Transverse colon (tissue), 4 donors: Measurements from ENCODE around the gene NANS. TPM values are rescaled to one million over a fixed set of nuclear protein-coding genes. Genes with fewer than 3 reads are reported as not detected.

Experiments
- DNase-seq: peaks from one replicate; pipeline ENCODE4 v3.0.0-alpha.2; 2019
- H3K27ac ChIP-seq, 4 donors: fragments of 200-600 bp; sonication (generic); 2 replicates each; pipeline ENCODE4 v1.5.1; 2016 to 2018; ENCODE audit warnings: inconsistent platforms in 4 of 4
- H3K27me3 ChIP-seq: fragments of 200-600 bp; sonication (generic); 2 replicates; pipeline ENCODE4 v1.5.1; 2017; ENCODE audit warnings: inconsistent platforms
- H3K36me3 ChIP-seq, 4 donors: fragments of 200-600 bp; sonication (generic); 2 replicates each; pipeline ENCODE4 v1.5.1; 2017 to 2019; ENCODE audit warnings: inconsistent platforms in 4 of 4
- H3K4me1 ChIP-seq, 4 donors: fragments of 200-600 bp; sonication (generic); 2 replicates each; pipeline ENCODE4 v1.5.1; 2017 to 2020; ENCODE audit warnings: inconsistent platforms in 4 of 4
- H3K4me3 ChIP-seq, 4 donors: fragments of 200-600 bp; sonication (generic); 1 replicate in 1 of 4; 2 replicates in 3 of 4; pipeline versions ENCODE4 v1.5.1 to v1.6.1; 2017 to 2019; ENCODE audit warnings: inconsistent platforms in 4 of 4
- H3K9me3 ChIP-seq, 2 donors: fragments of 200-600 bp; sonication (generic); 2 replicates each; pipeline ENCODE4 v1.5.1; 2017 to 2019; ENCODE audit warnings: inconsistent platforms in 2 of 2
- CTCF ChIP-seq, 5 experiments: fragments of 200-600 bp in 3 of 5; fragments of 450-650 bp in 2 of 5; sonication (generic) in 3 of 5; IDR thresholded peaks; 1 replicate in 2 of 5; 2 replicates in 3 of 5; pipeline ENCODE4 v1.5.1; 2016 to 2017; ENCODE audit warnings: antibody characterized with exemption in 5 of 5, inconsistent platforms in 3 of 5, mild to moderate bottlenecking in 2 of 5, moderate library complexity in 1 of 5
- EP300 ChIP-seq: sonication (generic); formaldehyde crosslinking; IDR thresholded peaks from one replicate; pipeline ENCODE4 v1.6.1; 2017; ENCODE audit warnings: antibody characterized with exemption, low read depth
- POLR2A ChIP-seq: fragments of 450-650 bp; IDR thresholded peaks from one replicate; pipeline ENCODE4 v1.6.1; 2016; ENCODE audit warnings: antibody characterized with exemption, mild to moderate bottlenecking, moderate library complexity
- POLR2AphosphoS5 ChIP-seq, 3 donors: sonication (generic); formaldehyde crosslinking; IDR thresholded peaks; one replicate each; pipeline ENCODE4 v1.6.1; 2016; ENCODE audit warnings: antibody characterized with exemption in 3 of 3
- WGBS, 2 donors: methylation state at CpG; one replicate each; pipeline ENCODE4 v1.1.5; 2018; ENCODE audit warnings: low coverage in 1 of 2; 5-methylcytosine and 5-hydroxymethylcytosine counted together
- in situ Hi-C, 4 donors: fragments of 200-750 bp; cut with MboI; loops; one replicate each; pipeline versions ENCODE4 v1.15.0 to v1.15.1; 2017; ENCODE audit warnings: low sequenced_read_pairs in 3 of 4, low pct_ligation_motif_present in 1 of 4, low pct_unique_long_range_greater_than_20kb in 1 of 4
- intact Hi-C: fragments of 100-400 bp; cut with DNase I; formaldehyde crosslinking; loops from one replicate; pipeline ENCODE4 v1.15.1; 2023; ENCODE audit warnings: low total_unique reads
- total RNA-seq, 4 donors: library from RNA; depleted of rRNA; stranded (reverse); fragments of >200 nt; gene quantifications; one replicate each; pipeline ENCODE4 v1.1.0, GENCODE V29; 2016

NANS gene
- total RNA-seq, 4 donors from 2014 or later = 86.6 to 319 (median 269) TPM

DNA sequence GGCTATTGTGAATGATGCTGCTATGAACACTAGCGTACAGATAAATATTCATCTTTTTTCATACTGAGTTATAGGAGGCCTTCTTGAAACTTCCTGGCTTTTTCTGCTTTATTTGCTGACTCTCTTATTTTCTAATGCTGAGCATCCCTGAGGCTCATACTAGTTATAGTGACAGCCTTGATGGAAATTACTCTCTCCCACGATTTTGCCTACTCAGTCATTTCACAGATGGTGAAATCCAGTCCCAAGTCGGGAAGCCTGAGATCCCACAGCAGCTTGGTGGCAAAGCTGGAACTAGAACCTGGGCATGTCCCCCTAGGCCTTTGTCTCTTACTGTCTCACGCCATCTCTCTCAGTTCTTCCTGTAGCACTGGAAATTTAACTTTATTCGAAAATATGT is 22.4 kb downstream of the NANS start:
- TF ChIP-seq POLR2A (no peak), EP300 (no peak), CTCF (IDR thresholded peaks at IDR 0.05) (no peak), POLR2AphosphoS5 (IDR thresholded peaks at IDR 0.05) (no peak)
- no peak for DNase-seq
- H3K27me3 ChIP-seq = no peaks in the 10 kb centered on the region
- peaks cover 0 to 30% (median 8%) of the 10 kb centered on the region in 4 donors for H3K36me3 ChIP-seq
- no peak overlapping the region for H3K4me3 ChIP-seq
- in situ Hi-C loops = loop anchor here (10.0 to 25.0 kb wide), 5 partner anchors 92 to 186 kb away; partner anchors contain the start of genes TBC1D2 (in 2 of the 4) and ANP32B (in 1 of the 4)
- no peaks in the 10 kb centered on the region for H3K9me3 ChIP-seq
- intact Hi-C loops = no loop called here
- WGBS, 2 donors = 75 to 83% methylated on average over 5 of the region's 5 CpGs
- H3K27ac ChIP-seq = no peak overlapping the region
- H3K4me1 ChIP-seq = peaks cover 23 to 69% (median 34%) of the 10 kb centered on the region in 4 donors

- intact Hi-C loops (no loop called here), in situ Hi-C loops (loop anchor here in 2 of 4 donors (25.0 kb wide), 2 partner anchors 93 to 182 kb away; partner anchors contain the start of genes ANP32B (in 1 of the 2) and TBC1D2 (in 1 of the 2))
- 91 to 100% methylated on average over 1 of the region's 1 CpG for WGBS, 2 donors
- peaks cover 10 to 60% (median 21%) of the 10 kb centered on the region in 4 donors for H3K4me1 ChIP-seq
- peak overlapping the region; percentile 40 to 62 (median 61) for H3K27ac ChIP-seq
- no peak overlapping the region for H3K4me3 ChIP-seq
- no peak for TF ChIP-seq CTCF (IDR thresholded peaks at IDR 0.05)
- TF ChIP-seq POLR2A = no peak
- no peak for TF ChIP-seq EP300
- no peak for TF ChIP-seq POLR2AphosphoS5 (IDR thresholded peaks at IDR 0.05)
- H3K36me3 ChIP-seq = peaks cover 0 to 30% (median 8%) of the 10 kb centered on the region in 4 donors
- H3K9me3 ChIP-seq = no peaks in the 10 kb centered on the region
- H3K27me3 ChIP-seq = no peaks in the 10 kb centered on the region
- no peak for DNase-seq
Observed at GRCh38 chr9:98080326-98080725, 23.8 kb downstream of the NANS start.

GRCh38 chr9:98080780-98081179 is 24.2 kb downstream of the NANS start:
- TF ChIP-seq POLR2A (no peak), EP300 (no peak), CTCF (IDR thresholded peaks at IDR 0.05) (no peak), POLR2AphosphoS5 (IDR thresholded peaks at IDR 0.05) (no peak)
- intact Hi-C loops = no loop called here
- DNase-seq = no peak
- Histone ChIP-seq H3K27me3 (no peaks in the 10 kb centered on the region), H3K36me3 (peaks cover 0 to 30% (median 8%) of the 10 kb centered on the region in 4 donors), H3K4me1 (peaks cover 10 to 55% (median 21%) of the 10 kb centered on the region in 4 donors), H3K4me3 (no peak overlapping the region), H3K27ac (peak overlapping the region; percentile 40 to 62 (median 61)), H3K9me3 (no peaks in the 10 kb centered on the region)
- 80 to 92% methylated on average over 1 to 12 of the region's 12 CpGs for WGBS, 2 donors
- in situ Hi-C loops = loop anchor here in 2 of 4 donors (25.0 kb wide), 2 partner anchors 93 to 182 kb away; partner anchors contain the start of genes ANP32B (in 1 of the 2) and TBC1D2 (in 1 of the 2)

DNA sequence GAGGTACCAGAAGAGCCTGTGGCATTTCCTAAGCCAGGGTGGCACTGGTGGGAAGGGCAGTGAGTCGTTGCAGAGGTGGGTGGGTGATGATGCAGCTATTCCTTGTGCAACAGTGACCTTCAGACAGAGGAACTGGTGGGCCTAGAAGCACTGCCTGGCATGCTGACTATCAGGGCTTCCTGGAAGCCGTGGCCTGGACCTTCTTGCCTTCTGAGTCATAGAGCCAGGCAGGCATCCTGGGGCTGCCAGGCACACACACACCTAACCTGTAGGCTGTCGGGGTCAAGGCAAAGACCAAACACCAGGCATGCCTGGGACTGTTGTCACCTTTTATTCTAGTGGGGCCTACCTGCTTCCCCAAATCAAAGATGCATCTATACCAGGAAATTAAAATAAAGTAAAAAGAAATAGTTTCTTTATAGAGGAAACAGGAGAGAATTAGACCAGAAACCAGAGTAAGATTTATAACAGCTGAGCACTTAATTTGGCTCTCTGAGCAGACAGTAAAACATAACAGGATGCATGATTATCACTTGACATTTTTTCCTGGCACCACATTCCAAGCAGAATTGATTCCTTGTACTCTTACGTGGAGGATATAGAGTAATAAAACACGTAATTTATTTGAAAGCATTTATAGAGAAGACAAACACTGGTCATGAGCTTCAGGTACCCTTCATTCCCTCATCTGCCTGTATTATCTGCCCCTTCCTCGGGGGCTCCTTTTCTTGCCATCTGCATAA is 25.1 kb downstream of the NANS start:
- DNase-seq = peak; percentile 57

More for the DNA sequence above, 25.1 kb downstream of the NANS start:
- intact Hi-C loops = no loop called here
- no peaks in the 10 kb centered on the region for H3K9me3 ChIP-seq
- no peak overlapping the region for H3K4me3 ChIP-seq
- WGBS, 2 donors = 41 to 54% methylated on average over 3 to 6 of the region's 6 CpGs
- H3K27me3 ChIP-seq = no peaks in the 10 kb centered on the region
- H3K4me1 ChIP-seq = peaks cover 10 to 46% (median 21%) of the 10 kb centered on the region in 4 donors
- H3K27ac ChIP-seq = peak overlapping the region; percentile 40 to 62 (median 61)
- peaks cover 0 to 30% (median 8%) of the 10 kb centered on the region in 4 donors for H3K36me3 ChIP-seq
- no peak for TF ChIP-seq EP300
- TF ChIP-seq POLR2AphosphoS5 (IDR thresholded peaks at IDR 0.05) = peak in 2 of 3 donors; percentile 49 to 55
- no peak for TF ChIP-seq POLR2A
- TF ChIP-seq CTCF (IDR thresholded peaks at IDR 0.05) = no peak
- in situ Hi-C loops = loop anchor here in 2 of 4 donors (25.0 kb wide), 2 partner anchors 94 to 181 kb away; partner anchors contain the start of genes ANP32B (in 1 of the 2) and TBC1D2 (in 1 of the 2)
